ENCODE data around the gene OR4K2.
"Not testable (repeated sequence)": the region's sequence is repeated elsewhere in the genome, so short reads cannot be mapped to it uniquely, and the experiment has no call there.

- not testable (repeated sequence) for TF ChIP-seq CTCF (IDR thresholded peaks at IDR 0.05); POLR2AphosphoS5 (IDR thresholded peaks at IDR 0.05; ENCODE audit: low read depth, low read length); REST (IDR thresholded peaks at IDR 0.05; ENCODE audit: insufficient read depth in 1 of 2, low read depth in 2 of 2, low read length in 1 of 2); TCF7L2 (IDR thresholded peaks at IDR 0.05; ENCODE audit: low read depth, low read length)
Measured at GRCh38 chr14:19834203-19834848, 40.6 kb upstream of the OR4K2 start.

Data from Panc1 (cell line).